Measurements from ENCODE around the gene DNAJB4.

GRCh38 chr1:78009836-78010235 lies 5.1 kb downstream of the DNAJB4 start:
- TF ChIP-seq RORB (CRISPR knock-in tag; IDR thresholded peaks at IDR 0.05) = no peak
- no peak for TF ChIP-seq TP53 (CRISPR knock-in tag; IDR thresholded peaks at IDR 0.05)
- TF ChIP-seq ESRRA (CRISPR knock-in tag; IDR thresholded peaks at IDR 0.05; ENCODE audit: borderline replicate concordance) = no peak
- no peak for TF ChIP-seq CTCF (IDR thresholded peaks at IDR 0.05)
- no peak for TF ChIP-seq NFE2L1 (CRISPR knock-in tag; IDR thresholded peaks at IDR 0.05)
- no peak for TF ChIP-seq ZBTB21 (CRISPR knock-in tag; IDR thresholded peaks at IDR 0.05; ENCODE audit: borderline replicate concordance)
